ENCODE results near the gene LYRM4. TPM values are rescaled to one million over a fixed set of nuclear protein-coding genes. Genes with fewer than 3 reads are reported as not detected.

Gene LYRM4
- total and polyA plus RNA-seq, 9 of the 15 experiments (the other 6 are each of a cell fraction or from before 2014, with no cell fraction given), result 24.2 to 69.4 (median 41.8) TPM

DNA sequence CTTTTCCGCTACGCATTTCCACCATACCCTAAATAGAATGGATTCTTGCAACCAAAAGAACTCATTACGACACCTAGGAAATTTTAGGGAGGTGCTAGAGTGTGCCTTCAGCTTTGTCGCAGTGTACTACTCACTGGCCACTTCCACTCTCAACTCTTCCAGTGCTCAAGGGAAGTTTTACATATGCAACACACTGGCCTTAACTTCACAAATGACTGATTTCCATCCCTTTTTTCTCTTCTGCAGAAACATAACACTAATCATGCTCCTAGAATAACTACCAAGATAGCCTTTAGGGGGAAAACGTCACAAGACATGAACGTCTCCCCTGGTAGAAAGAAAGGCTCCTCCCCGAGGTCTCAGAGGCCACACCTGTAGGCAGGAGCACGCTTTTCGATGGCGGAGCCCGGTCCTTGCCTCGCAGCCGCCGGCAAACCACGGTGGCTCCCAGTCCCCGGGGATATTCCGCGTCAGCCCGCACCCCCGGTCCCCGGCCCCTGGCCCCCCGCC, 584 bp downstream of the LYRM4 start (continued):
- TF ChIP-seq, protein P1, sequence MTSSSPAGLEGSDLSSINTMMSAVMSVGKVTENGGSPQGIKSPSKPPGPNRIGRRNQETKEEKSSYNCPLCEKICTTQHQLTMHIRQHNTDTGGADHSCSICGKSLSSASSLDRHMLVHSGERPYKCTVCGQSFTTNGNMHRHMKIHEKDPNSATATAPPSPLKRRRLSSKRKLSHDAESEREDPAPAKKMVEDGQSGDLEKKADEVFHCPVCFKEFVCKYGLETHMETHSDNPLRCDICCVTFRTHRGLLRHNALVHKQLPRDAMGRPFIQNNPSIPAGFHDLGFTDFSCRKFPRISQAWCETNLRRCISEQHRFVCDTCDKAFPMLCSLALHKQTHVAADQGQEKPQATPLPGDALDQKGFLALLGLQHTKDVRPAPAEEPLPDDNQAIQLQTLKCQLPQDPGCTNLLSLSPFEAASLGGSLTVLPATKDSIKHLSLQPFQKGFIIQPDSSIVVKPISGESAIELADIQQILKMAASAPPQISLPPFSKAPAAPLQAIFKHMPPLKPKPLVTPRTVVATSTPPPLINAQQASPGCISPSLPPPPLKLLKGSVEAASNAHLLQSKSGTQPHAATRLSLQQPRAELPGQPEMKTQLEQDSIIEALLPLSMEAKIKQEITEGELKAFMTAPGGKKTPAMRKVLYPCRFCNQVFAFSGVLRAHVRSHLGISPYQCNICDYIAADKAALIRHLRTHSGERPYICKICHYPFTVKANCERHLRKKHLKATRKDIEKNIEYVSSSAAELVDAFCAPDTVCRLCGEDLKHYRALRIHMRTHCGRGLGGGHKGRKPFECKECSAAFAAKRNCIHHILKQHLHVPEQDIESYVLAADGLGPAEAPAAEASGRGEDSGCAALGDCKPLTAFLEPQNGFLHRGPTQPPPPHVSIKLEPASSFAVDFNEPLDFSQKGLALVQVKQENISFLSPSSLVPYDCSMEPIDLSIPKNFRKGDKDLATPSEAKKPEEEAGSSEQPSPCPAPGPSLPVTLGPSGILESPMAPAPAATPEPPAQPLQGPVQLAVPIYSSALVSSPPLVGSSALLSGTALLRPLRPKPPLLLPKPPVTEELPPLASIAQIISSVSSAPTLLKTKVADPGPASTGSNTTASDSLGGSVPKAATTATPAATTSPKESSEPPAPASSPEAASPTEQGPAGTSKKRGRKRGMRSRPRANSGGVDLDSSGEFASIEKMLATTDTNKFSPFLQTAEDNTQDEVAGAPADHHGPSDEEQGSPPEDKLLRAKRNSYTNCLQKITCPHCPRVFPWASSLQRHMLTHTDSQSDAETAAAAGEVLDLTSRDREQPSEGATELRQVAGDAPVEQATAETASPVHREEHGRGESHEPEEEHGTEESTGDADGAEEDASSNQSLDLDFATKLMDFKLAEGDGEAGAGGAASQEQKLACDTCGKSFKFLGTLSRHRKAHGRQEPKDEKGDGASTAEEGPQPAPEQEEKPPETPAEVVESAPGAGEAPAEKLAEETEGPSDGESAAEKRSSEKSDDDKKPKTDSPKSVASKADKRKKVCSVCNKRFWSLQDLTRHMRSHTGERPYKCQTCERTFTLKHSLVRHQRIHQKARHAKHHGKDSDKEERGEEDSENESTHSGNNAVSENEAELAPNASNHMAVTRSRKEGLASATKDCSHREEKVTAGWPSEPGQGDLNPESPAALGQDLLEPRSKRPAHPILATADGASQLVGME (CRISPR knock-in tag; IDR thresholded peaks at IDR 0.05), result no peak
- no peak for TF ChIP-seq ZNF232 (CRISPR knock-in tag; IDR thresholded peaks at IDR 0.05)
- TF ChIP-seq CEBPG (CRISPR knock-in tag; IDR thresholded peaks at IDR 0.05), result no peak
- peak in 1 of 2 experiments; percentile 62; a peak in 2 of 4 replicates for TF ChIP-seq CEBPG (tag; conservative IDR thresholded peaks at IDR 0.05 in 1 of 2, IDR thresholded peaks at IDR 0.05 in 1 of 2)
- TF ChIP-seq, protein P2, sequence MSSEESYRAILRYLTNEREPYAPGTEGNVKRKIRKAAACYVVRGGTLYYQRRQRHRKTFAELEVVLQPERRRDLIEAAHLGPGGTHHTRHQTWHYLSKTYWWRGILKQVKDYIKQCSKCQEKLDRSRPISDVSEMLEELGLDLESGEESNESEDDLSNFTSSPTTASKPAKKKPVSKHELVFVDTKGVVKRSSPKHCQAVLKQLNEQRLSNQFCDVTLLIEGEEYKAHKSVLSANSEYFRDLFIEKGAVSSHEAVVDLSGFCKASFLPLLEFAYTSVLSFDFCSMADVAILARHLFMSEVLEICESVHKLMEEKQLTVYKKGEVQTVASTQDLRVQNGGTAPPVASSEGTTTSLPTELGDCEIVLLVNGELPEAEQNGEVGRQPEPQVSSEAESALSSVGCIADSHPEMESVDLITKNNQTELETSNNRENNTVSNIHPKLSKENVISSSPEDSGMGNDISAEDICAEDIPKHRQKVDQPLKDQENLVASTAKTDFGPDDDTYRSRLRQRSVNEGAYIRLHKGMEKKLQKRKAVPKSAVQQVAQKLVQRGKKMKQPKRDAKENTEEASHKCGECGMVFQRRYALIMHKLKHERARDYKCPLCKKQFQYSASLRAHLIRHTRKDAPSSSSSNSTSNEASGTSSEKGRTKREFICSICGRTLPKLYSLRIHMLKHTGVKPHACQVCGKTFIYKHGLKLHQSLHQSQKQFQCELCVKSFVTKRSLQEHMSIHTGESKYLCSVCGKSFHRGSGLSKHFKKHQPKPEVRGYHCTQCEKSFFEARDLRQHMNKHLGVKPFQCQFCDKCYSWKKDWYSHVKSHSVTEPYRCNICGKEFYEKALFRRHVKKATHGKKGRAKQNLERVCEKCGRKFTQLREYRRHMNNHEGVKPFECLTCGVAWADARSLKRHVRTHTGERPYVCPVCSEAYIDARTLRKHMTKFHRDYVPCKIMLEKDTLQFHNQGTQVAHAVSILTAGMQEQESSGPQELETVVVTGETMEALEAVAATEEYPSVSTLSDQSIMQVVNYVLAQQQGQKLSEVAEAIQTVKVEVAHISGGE (CRISPR knock-in tag; IDR thresholded peaks at IDR 0.05), result peak in 1 of 3 experiments; percentile 42; a peak in 1 of 6 replicates
- no peak for TF ChIP-seq ZNF140 (CRISPR knock-in tag; IDR thresholded peaks at IDR 0.05)
- TF ChIP-seq SIN3A (IDR thresholded peaks at IDR 0.05; ENCODE audit: borderline replicate concordance in 2 of 2, control insufficient read depth in 1 of 2, low read depth in 2 of 2, low read length in 2 of 2), result peak in 1 of 2 experiments; percentile 92; a peak in 1 of 4 replicates
- TF ChIP-seq, protein P3, sequence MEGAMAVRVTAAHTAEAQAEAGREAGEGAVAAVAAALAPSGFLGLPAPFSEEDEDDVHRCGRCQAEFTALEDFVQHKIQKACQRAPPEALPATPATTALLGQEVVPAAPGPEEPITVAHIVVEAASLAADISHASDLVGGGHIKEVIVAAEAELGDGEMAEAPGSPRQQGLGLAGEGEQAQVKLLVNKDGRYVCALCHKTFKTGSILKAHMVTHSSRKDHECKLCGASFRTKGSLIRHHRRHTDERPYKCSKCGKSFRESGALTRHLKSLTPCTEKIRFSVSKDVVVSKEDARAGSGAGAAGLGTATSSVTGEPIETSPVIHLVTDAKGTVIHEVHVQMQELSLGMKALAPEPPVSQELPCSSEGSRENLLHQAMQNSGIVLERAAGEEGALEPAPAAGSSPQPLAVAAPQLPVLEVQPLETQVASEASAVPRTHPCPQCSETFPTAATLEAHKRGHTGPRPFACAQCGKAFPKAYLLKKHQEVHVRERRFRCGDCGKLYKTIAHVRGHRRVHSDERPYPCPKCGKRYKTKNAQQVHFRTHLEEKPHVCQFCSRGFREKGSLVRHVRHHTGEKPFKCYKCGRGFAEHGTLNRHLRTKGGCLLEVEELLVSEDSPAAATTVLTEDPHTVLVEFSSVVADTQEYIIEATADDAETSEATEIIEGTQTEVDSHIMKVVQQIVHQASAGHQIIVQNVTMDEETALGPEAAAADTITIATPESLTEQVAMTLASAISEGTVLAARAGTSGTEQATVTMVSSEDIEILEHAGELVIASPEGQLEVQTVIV (CRISPR knock-in tag; IDR thresholded peaks at IDR 0.05; ENCODE audit: borderline replicate concordance), result no peak
- no peak for TF ChIP-seq THRAP3 (IDR thresholded peaks at IDR 0.05; ENCODE audit: borderline replicate concordance)
- TF ChIP-seq ZNF764 (CRISPR knock-in tag; IDR thresholded peaks at IDR 0.05; ENCODE audit: low read depth), result no peak
- TF ChIP-seq BACH1 (tag; IDR thresholded peaks at IDR 0.05), result no peak
- no peak for TF ChIP-seq ZBTB1 (CRISPR knock-in tag; IDR thresholded peaks at IDR 0.05; ENCODE audit: borderline replicate concordance, low read depth)
- TF ChIP-seq CC2D1A (IDR thresholded peaks at IDR 0.05), result no peak
- TF ChIP-seq ZNF76 (CRISPR knock-in tag; IDR thresholded peaks at IDR 0.05; ENCODE audit: borderline replicate concordance), result no peak
- no peak for TF ChIP-seq CBFB (CRISPR knock-in tag; IDR thresholded peaks at IDR 0.05)
- 0 out of 2 replicates have a peak, but pooled peaks have one; percentile 14 for TF ChIP-seq TARDBP (IDR thresholded peaks at IDR 0.05)

Measured in K562 (cell line).